H9 (cell line): ENCODE results near the gene EFNB3. TPM values are rescaled to one million over a fixed set of nuclear protein-coding genes. Genes with fewer than 3 reads are reported as not detected.
A peak's percentile ranks its signal among the peaks of the same experiment; 100 is the strongest.

Experiments
- DNase-seq: peaks from one replicate; pipeline ENCODE4 v3.0.0-alpha.2; 2017
- H2AFZ ChIP-seq: one replicate; pipeline ENCODE4 v1.6.1; 2013; ENCODE audit warnings: mild to moderate bottlenecking, low read length, control low read depth, moderate library complexity
- H2AK5ac ChIP-seq: 2 replicates; pipeline ENCODE4 v1.6.1; 2013; ENCODE audit warnings: low read length, control low read depth, mixed read lengths; ENCODE audit not compliant: insufficient read length
- H2BK120ac ChIP-seq: one replicate; pipeline ENCODE4 v1.6.1; 2013; ENCODE audit warnings: low read depth, mild to moderate bottlenecking, low read length, control low read depth, inconsistent platforms; ENCODE audit not compliant: poor library complexity, severe bottlenecking
- H2BK12ac ChIP-seq: 2 replicates; pipeline ENCODE4 v1.6.1; 2013; ENCODE audit warnings: low read length, control low read depth, mixed read lengths, low read depth; ENCODE audit not compliant: insufficient read length
- H2BK15ac ChIP-seq: 2 replicates; pipeline ENCODE4 v1.6.1; 2013; ENCODE audit warnings: low read depth, low read length, control low read depth
- H2BK20ac ChIP-seq: one replicate; pipeline ENCODE4 v1.6.1; 2013; ENCODE audit warnings: low read depth, mild to moderate bottlenecking, low read length, control low read depth, inconsistent platforms; ENCODE audit not compliant: poor library complexity, severe bottlenecking
- H2BK5ac ChIP-seq: 2 replicates; pipeline ENCODE4 v1.6.1; 2013; ENCODE audit warnings: low read length, control low read depth, mixed read lengths; ENCODE audit not compliant: insufficient read length
- H3K14ac ChIP-seq: 2 replicates; pipeline ENCODE4 v1.6.1; 2013; ENCODE audit warnings: low read length, control low read depth; ENCODE audit not compliant: insufficient read depth
- H3K18ac ChIP-seq: 2 replicates; pipeline ENCODE4 v1.6.1; 2013; ENCODE audit warnings: low read depth, mild to moderate bottlenecking, mixed read lengths, low read length, control low read depth; ENCODE audit not compliant: insufficient read length
- H3K23ac ChIP-seq: 2 replicates; pipeline ENCODE4 v1.6.1; 2013; ENCODE audit warnings: low read length, control low read depth, mixed read lengths, low read depth; ENCODE audit not compliant: insufficient read length
- H3K23me2 ChIP-seq: 2 replicates; pipeline ENCODE4 v1.6.1; 2013; ENCODE audit warnings: low read depth, mild to moderate bottlenecking, mixed read lengths, low read length, control low read depth; ENCODE audit not compliant: insufficient read length, poor library complexity, severe bottlenecking
- H3K27ac ChIP-seq: 2 replicates; pipeline ENCODE4 v1.5.1; 2013; ENCODE audit warnings: low read length, control low read depth, mixed read lengths, low read depth; ENCODE audit not compliant: insufficient read length
- H3K27me3 ChIP-seq: 2 replicates; pipeline ENCODE4 v1.6.1; 2013; ENCODE audit warnings: low read length, control low read depth, inconsistent platforms; ENCODE audit not compliant: insufficient read depth
- H3K4ac ChIP-seq: 2 replicates; pipeline ENCODE4 v1.6.1; 2013; ENCODE audit warnings: low read depth, mild to moderate bottlenecking, control low read depth, inconsistent platforms, low read length, moderate library complexity
- H3K4me1 ChIP-seq: 2 replicates; pipeline ENCODE4 v1.6.1; 2013; ENCODE audit warnings: low read length, control low read depth, inconsistent platforms; ENCODE audit not compliant: insufficient read depth
- H3K4me2 ChIP-seq: 2 replicates; pipeline ENCODE4 v1.6.1; 2013; ENCODE audit warnings: low read length, control low read depth, mixed read lengths; ENCODE audit not compliant: insufficient read length, insufficient read depth
- H3K56ac ChIP-seq: 2 replicates; pipeline ENCODE4 v1.6.1; 2013; ENCODE audit warnings: low read depth, mild to moderate bottlenecking, mixed read lengths, low read length, control low read depth; ENCODE audit not compliant: insufficient read length
- H3K79me1 ChIP-seq: 2 replicates; pipeline ENCODE4 v1.6.1; 2013; ENCODE audit warnings: low read depth, mild to moderate bottlenecking, moderate library complexity, low read length, control low read depth, inconsistent platforms; ENCODE audit not compliant: insufficient read depth, poor library complexity, severe bottlenecking
- H3K79me2 ChIP-seq: 2 replicates; pipeline ENCODE4 v1.6.1; 2013; ENCODE audit warnings: low read length, control low read depth, inconsistent platforms; ENCODE audit not compliant: insufficient read depth
- H3K9ac ChIP-seq: 2 replicates; pipeline ENCODE4 v1.6.1; 2013; ENCODE audit warnings: low read length, control low read depth, mixed read lengths; ENCODE audit not compliant: insufficient read length; ENCODE audit errors: extremely low read depth
- H3K9me3 ChIP-seq: one replicate; pipeline ENCODE4 v1.6.1; 2013; ENCODE audit warnings: low read depth, low read length, inconsistent platforms; ENCODE audit not compliant: control insufficient read depth
- H3T11ph ChIP-seq: one replicate; pipeline ENCODE4 v1.6.1; 2013; ENCODE audit warnings: mild to moderate bottlenecking, low read length, control low read depth, inconsistent platforms
- H4K20me1 ChIP-seq: one replicate; pipeline ENCODE4 v1.6.1; 2013; ENCODE audit not compliant: control insufficient read depth, insufficient read length, insufficient read depth
- H4K5ac ChIP-seq: 2 replicates; pipeline ENCODE4 v1.6.1; 2013; ENCODE audit warnings: low read depth, mild to moderate bottlenecking, mixed read lengths, low read length, control low read depth; ENCODE audit not compliant: insufficient read length
- H4K8ac ChIP-seq: replicated peaks from 2 replicates; pipeline ENCODE4 v1.6.1; 2013; ENCODE audit warnings: low read length, control low read depth, mixed read lengths, low read depth; ENCODE audit not compliant: insufficient read length
- H4K91ac ChIP-seq: 2 replicates; pipeline ENCODE4 v1.6.1; 2013; ENCODE audit warnings: low read depth, mild to moderate bottlenecking, moderate library complexity, mixed read lengths, low read length, control low read depth; ENCODE audit not compliant: insufficient read length
- H3K27ac Mint-ChIP-seq, 3 experiments: 2 replicates in 2 of 3; 3 replicates in 1 of 3; pipeline ENCODE4 v1.8.0; 2020 to 2021; ENCODE audit warnings: mixed read lengths in 3 of 3, mild to moderate bottlenecking in 1 of 3, moderate library complexity in 1 of 3
- H3K27me3 Mint-ChIP-seq: 2 replicates; pipeline ENCODE4 v1.8.0; 2021; ENCODE audit warnings: low read depth, mild to moderate bottlenecking, moderate library complexity, mixed read lengths
- H3K36me3 Mint-ChIP-seq, 3 experiments: 2 replicates in 2 of 3; 3 replicates in 1 of 3; pipeline ENCODE4 v1.8.0; 2020 to 2021; ENCODE audit warnings: low read depth in 3 of 3, mixed read lengths in 3 of 3; ENCODE audit not compliant: insufficient read depth in 1 of 3
- H3K4me1 Mint-ChIP-seq, 2 experiments: 2 replicates each; pipeline ENCODE4 v1.8.0; 2020; ENCODE audit warnings: mixed read lengths in 2 of 2
- H3K4me3 Mint-ChIP-seq, 2 experiments: 2 replicates in 1 of 2; 3 replicates in 1 of 2; pipeline ENCODE4 v1.8.0; 2020 to 2021; ENCODE audit warnings: mild to moderate bottlenecking in 2 of 2, mixed read lengths in 2 of 2, moderate library complexity in 1 of 2
- H3K9me3 Mint-ChIP-seq, 2 experiments: 2 replicates in 1 of 2; 3 replicates in 1 of 2; pipeline ENCODE4 v1.8.0; 2020; ENCODE audit warnings: mild to moderate bottlenecking in 2 of 2, mixed read lengths in 2 of 2, moderate library complexity in 1 of 2
- CTCF ChIP-seq: fragments of 200-600 bp; sonication (generic); conservative IDR thresholded peaks from 3 replicates; pipeline ENCODE4 v1.8.0; 2021; ENCODE audit warnings: antibody characterized with exemption, mild to moderate bottlenecking
- WGBS: extraction: QIAGEN DNeasy Blood & Tissue Kit; methylation state at CpG from one replicate; pipeline ENCODE4 v1.1.7; 2013; ENCODE audit warnings: missing lambda C conversion rate, low lambda C conversion rate, mixed read lengths; ENCODE audit not compliant: insufficient read length; ENCODE audit errors: extremely low coverage; 5-methylcytosine and 5-hydroxymethylcytosine counted together
- total RNA-seq: library from RNA; stranded (reverse); gene quantifications from 2 replicates; pipeline ENCODE4 v1.2.1, GENCODE V29; 2021

EFNB3 gene
- total RNA-seq, 1 experiment from 2014 or later = 11.3 TPM

- Mint-ChIP-seq H3K4me1 (peaks cover 31 to 33% of the 10 kb centered on the region in 2 experiments), H3K36me3 (peaks cover 5 to 18% (median 16%) of the 10 kb centered on the region in 3 experiments; a peak in 6 of 7 replicates), H3K9me3 (no peaks in the 10 kb centered on the region), H3K4me3 (peak overlapping the region in 1 of 2 experiments; percentile 87; a peak in 1 of 5 replicates), H3K27me3 (peaks cover 27% of the 10 kb centered on the region), H3K27ac (peak overlapping the region in 2 of 3 experiments; percentile 80 to 91; a peak in 2 of 7 replicates)
- no peak overlapping the region for H2BK20ac ChIP-seq
- H3K23ac ChIP-seq = no peak overlapping the region
- H3K9ac ChIP-seq = no peak overlapping the region
- peaks cover 18% of the 10 kb centered on the region for H3K23me2 ChIP-seq
- H3K79me1 ChIP-seq = no peaks in the 10 kb centered on the region
- TF ChIP-seq CTCF = no peak
- H4K20me1 ChIP-seq = no peaks in the 10 kb centered on the region
- H3K9me3 ChIP-seq = no peaks in the 10 kb centered on the region
- no peak overlapping the region for H2AK5ac ChIP-seq
- DNase-seq = no peak
- H3K27ac ChIP-seq = no peak overlapping the region
- H3K79me2 ChIP-seq = no peaks in the 10 kb centered on the region
- H3K4ac ChIP-seq = 0 out of 2 replicates have a peak overlapping the region, but pooled peaks have one; percentile 44
- no peak overlapping the region for H4K91ac ChIP-seq
- no peak overlapping the region for H2BK12ac ChIP-seq
- no peak overlapping the region for H4K8ac ChIP-seq
- H3K27me3 ChIP-seq = no peaks in the 10 kb centered on the region; the same call in 1 of the 2 replicates
- no CpG with 5 or more reads among the region's 13 CpGs for WGBS
- H2AFZ ChIP-seq = no peak overlapping the region
- H3T11ph ChIP-seq = peak overlapping the region; percentile 55
- H3K18ac ChIP-seq = peak overlapping the region; percentile 97
- H3K4me2 ChIP-seq = no peak overlapping the region
- H2BK120ac ChIP-seq = peak overlapping the region; percentile 40
- no peak overlapping the region for H4K5ac ChIP-seq
- H3K56ac ChIP-seq = no peak overlapping the region
- no peak overlapping the region for H2BK15ac ChIP-seq
- H3K14ac ChIP-seq = peak overlapping the region; percentile 91; the same call in 1 of the 2 replicates
- no peaks in the 10 kb centered on the region; the same call in 1 of the 2 replicates for H3K4me1 ChIP-seq
- H2BK5ac ChIP-seq = no peak overlapping the region
Measured at GRCh38 chr17:7702776-7703175, 2.2 kb upstream of the EFNB3 start.
